HEK293T (cell line): ENCODE measurements around the gene DPP3.

Experiments used
- BHLHE40 ChIP-seq: fragments of 450-650 bp; IDR thresholded peaks from 2 replicates; pipeline ENCODE4 v1.6.1; 2016; ENCODE audit warnings: mild to moderate bottlenecking, moderate library complexity, borderline replicate concordance
- FOXM1 ChIP-seq: fragments of 450-650 bp; IDR thresholded peaks from 2 replicates; pipeline ENCODE4 v1.6.1; 2017; ENCODE audit warnings: mild to moderate bottlenecking, borderline replicate concordance
- HDGF ChIP-seq: fragments of 450-650 bp; IDR thresholded peaks from 2 replicates; pipeline ENCODE4 v1.6.1; 2017; ENCODE audit warnings: antibody characterized with exemption, borderline replicate concordance
- L3MBTL2 ChIP-seq: fragments of 450-650 bp; conservative IDR thresholded peaks from 2 replicates; pipeline ENCODE4 v1.6.1; 2016; ENCODE audit warnings: mild to moderate bottlenecking
- NFRKB ChIP-seq: fragments of 450-650 bp; IDR thresholded peaks from 2 replicates; pipeline ENCODE4 v1.6.1; 2016; ENCODE audit warnings: mild to moderate bottlenecking, moderate library complexity
- SP1 ChIP-seq: fragments of 450-650 bp; IDR thresholded peaks from 2 replicates; pipeline ENCODE4 v1.6.1; 2017
- TARDBP ChIP-seq: fragments of 450-650 bp; IDR thresholded peaks from 2 replicates; pipeline ENCODE4 v1.6.1; 2016
- TF ChIP-seq, protein P1 (sequence below): fragments of 450-650 bp; IDR thresholded peaks from 2 replicates; pipeline ENCODE4 v1.6.1; 2016

DNA sequence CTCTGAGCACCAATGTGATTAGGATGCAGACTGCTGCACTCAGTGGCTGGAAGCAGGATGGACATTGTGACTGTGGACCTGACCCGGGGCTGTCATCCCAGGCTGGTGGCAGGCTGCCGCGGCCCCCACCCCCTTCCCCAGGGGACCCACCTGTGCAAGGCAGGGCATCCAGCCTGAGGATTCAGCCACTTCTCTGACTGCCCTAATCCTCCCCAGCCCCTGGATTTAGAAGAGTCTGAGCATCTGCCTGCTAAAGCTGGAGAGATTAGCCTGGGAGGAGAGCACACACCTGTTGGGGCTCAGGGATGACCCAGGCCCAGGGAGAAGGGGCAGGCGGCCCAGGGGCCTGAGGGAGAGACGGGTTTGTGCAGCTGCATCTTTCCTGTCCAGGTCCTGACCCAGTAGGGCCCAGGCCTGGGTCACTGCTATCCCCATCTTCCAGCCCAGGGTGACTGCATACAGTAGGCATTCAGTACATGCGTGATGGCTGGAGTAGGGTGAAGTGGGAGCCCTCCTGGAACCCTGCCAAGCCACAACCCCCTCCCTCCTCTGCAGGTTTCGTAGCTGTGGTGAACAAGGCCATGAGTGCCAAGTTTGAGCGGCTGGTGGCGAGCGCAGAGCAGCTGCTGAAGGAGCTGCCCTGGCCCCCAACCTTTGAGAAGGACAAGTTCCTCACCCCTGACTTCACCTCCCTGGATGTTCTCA, 12.1 kb downstream of the DPP3 start:
- TF ChIP-seq NFRKB, result no peak
- TF ChIP-seq, protein P1, sequence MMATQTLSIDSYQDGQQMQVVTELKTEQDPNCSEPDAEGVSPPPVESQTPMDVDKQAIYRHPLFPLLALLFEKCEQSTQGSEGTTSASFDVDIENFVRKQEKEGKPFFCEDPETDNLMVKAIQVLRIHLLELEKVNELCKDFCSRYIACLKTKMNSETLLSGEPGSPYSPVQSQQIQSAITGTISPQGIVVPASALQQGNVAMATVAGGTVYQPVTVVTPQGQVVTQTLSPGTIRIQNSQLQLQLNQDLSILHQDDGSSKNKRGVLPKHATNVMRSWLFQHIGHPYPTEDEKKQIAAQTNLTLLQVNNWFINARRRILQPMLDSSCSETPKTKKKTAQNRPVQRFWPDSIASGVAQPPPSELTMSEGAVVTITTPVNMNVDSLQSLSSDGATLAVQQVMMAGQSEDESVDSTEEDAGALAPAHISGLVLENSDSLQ, result no peak
- TF ChIP-seq FOXM1, result no peak
- no peak for TF ChIP-seq BHLHE40
- TF ChIP-seq HDGF, result no peak
- TF ChIP-seq TARDBP, result no peak
- no peak for TF ChIP-seq SP1
- TF ChIP-seq L3MBTL2, result no peak
